ENCODE data around the gene INPP5F.

Gene INPP5F

GRCh38 chr10:119821182-119821581 lies 95.3 kb downstream of the INPP5F start:
- H3K27me3 ChIP-seq (ENCODE audit: insufficient read depth, low read depth) = no peaks in the 10 kb centered on the region
- H3K79me2 ChIP-seq (ENCODE audit: insufficient read depth, low read depth) = no peaks in the 10 kb centered on the region
- no peak overlapping the region for H3K9ac ChIP-seq
- H3K4me1 ChIP-seq (ENCODE audit: low read depth, poor library complexity, severe bottlenecking) = no peaks in the 10 kb centered on the region
- TF ChIP-seq CTCF (conservative IDR thresholded peaks at IDR 0.05; ENCODE audit: low read depth, low read length) = no peak
- no peak overlapping the region for H2AFZ ChIP-seq (ENCODE audit: low read depth)
- H3K27ac ChIP-seq = no peak overlapping the region
- no peaks in the 10 kb centered on the region for H4K20me1 ChIP-seq (ENCODE audit: insufficient read depth)
- H3K36me3 ChIP-seq (ENCODE audit: insufficient read depth) = no peaks in the 10 kb centered on the region
- no peak overlapping the region for H3K4me3 ChIP-seq (IDR thresholded peaks at IDR 0.05; ENCODE audit: insufficient read depth, low read depth, low read length)
- no peak overlapping the region for H3K4me2 ChIP-seq

DNA sequence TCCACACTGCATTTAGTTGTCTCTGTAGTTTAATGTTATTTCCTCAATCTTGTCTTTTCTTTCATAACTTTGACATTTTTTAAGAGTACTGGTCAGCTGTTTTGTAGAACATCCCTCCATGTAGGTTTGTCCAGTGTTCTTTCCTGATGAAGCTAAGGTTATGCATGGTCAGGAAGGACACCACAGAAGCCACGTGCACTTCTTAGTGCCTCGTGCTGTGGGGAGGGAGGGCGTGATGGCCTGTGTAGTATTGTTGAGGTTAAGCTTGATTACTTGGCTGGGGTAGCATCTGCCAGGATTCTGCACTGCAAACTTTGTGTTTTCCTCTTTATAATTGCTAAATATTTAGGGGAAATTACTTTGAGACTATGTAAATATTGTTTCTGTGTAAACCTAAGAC lies 98.4 kb downstream of the INPP5F start:
- Histone ChIP-seq H3K4me3 (IDR thresholded peaks at IDR 0.05; ENCODE audit: insufficient read depth, low read depth, low read length) (no peak overlapping the region), H3K79me2 (ENCODE audit: insufficient read depth, low read depth) (no peaks in the 10 kb centered on the region), H3K27ac (no peak overlapping the region), H2AFZ (ENCODE audit: low read depth) (no peak overlapping the region), H3K4me2 (no peak overlapping the region), H3K36me3 (ENCODE audit: insufficient read depth) (no peaks in the 10 kb centered on the region), H3K4me1 (ENCODE audit: low read depth, poor library complexity, severe bottlenecking) (no peaks in the 10 kb centered on the region), H4K20me1 (ENCODE audit: insufficient read depth) (no peaks in the 10 kb centered on the region), H3K9ac (no peak overlapping the region), H3K27me3 (ENCODE audit: insufficient read depth, low read depth) (no peaks in the 10 kb centered on the region)
- no peak for TF ChIP-seq CTCF (conservative IDR thresholded peaks at IDR 0.05; ENCODE audit: low read depth, low read length)

GRCh38 chr10:119826771-119827170 lies 100.9 kb downstream of the INPP5F start:
- Histone ChIP-seq H2AFZ (ENCODE audit: low read depth) (no peak overlapping the region), H4K20me1 (ENCODE audit: insufficient read depth) (no peaks in the 10 kb centered on the region), H3K4me3 (IDR thresholded peaks at IDR 0.05; ENCODE audit: insufficient read depth, low read depth, low read length) (no peak overlapping the region), H3K27ac (no peak overlapping the region), H3K36me3 (ENCODE audit: insufficient read depth) (peaks cover 4% of the 10 kb centered on the region), H3K9ac (no peak overlapping the region), H3K27me3 (ENCODE audit: insufficient read depth, low read depth) (no peaks in the 10 kb centered on the region), H3K4me1 (ENCODE audit: low read depth, poor library complexity, severe bottlenecking) (no peaks in the 10 kb centered on the region), H3K4me2 (no peak overlapping the region), H3K79me2 (ENCODE audit: insufficient read depth, low read depth) (no peaks in the 10 kb centered on the region)
- no peak for TF ChIP-seq CTCF (conservative IDR thresholded peaks at IDR 0.05; ENCODE audit: low read depth, low read length)

- Histone ChIP-seq H3K27ac (no peak overlapping the region), H2AFZ (ENCODE audit: low read depth) (no peak overlapping the region), H3K4me3 (IDR thresholded peaks at IDR 0.05; ENCODE audit: insufficient read depth, low read depth, low read length) (no peak overlapping the region), H3K79me2 (ENCODE audit: insufficient read depth, low read depth) (no peaks in the 10 kb centered on the region), H3K9ac (no peak overlapping the region), H3K27me3 (ENCODE audit: insufficient read depth, low read depth) (no peaks in the 10 kb centered on the region), H4K20me1 (ENCODE audit: insufficient read depth) (no peaks in the 10 kb centered on the region), H3K4me1 (ENCODE audit: low read depth, poor library complexity, severe bottlenecking) (no peaks in the 10 kb centered on the region), H3K4me2 (no peak overlapping the region), H3K36me3 (ENCODE audit: insufficient read depth) (peaks cover 7% of the 10 kb centered on the region)
- TF ChIP-seq CTCF (conservative IDR thresholded peaks at IDR 0.05; ENCODE audit: low read depth, low read length) = no peak
These were observed 101.6 kb downstream of the INPP5F start for GRCh38 chr10:119827430-119827829.

All from KMS-11 (cell line).